HepG2 (cell line): ENCODE data around the gene RAB39A. TPM values are rescaled to one million over a fixed set of nuclear protein-coding genes. Genes with fewer than 3 reads are reported as not detected.

Experiments
- ATAC-seq: fragments of 200-7000 bp; cut with Tn5 transposase; 3 replicates; pipeline ENCODE4 v1.9.1; 2020; ENCODE audit warnings: mild to moderate bottlenecking, moderate library complexity
- BruUV-seq: library from RNA; stranded (reverse); fragments of 400-500 nt; replicated peaks from 2 replicates; lab custom pipeline; 2021; lab: Mats Ljungman, UMichigan
- CTCF ChIA-PET: fragments of 300-600 bp; formaldehyde crosslinking; extraction: SDS; loops from one replicate; lab custom pipeline; 2021; ENCODE audit warnings: low total read pairs, inconsistent platforms, low intra/inter-chr PET ratio; lab: Yijun Ruan, JAX
- POLR2A ChIA-PET: fragments of 350-600 bp; sonication (Branson Sonifier 250); formaldehyde crosslinking; loops from one replicate; lab custom pipeline; 2020; ENCODE audit warnings: antibody characterized with exemption, inconsistent platforms; lab: Yijun Ruan, JAX
- DNase-seq: peaks from one replicate; pipeline ENCODE4 v3.0.0-alpha.2; 2015; ENCODE audit warnings: low spot score
- FAIRE-seq: peaks from 3 replicates; lab custom pipeline; 2011; peaks lifted over from hg19 to GRCh38; lab: Jason Lieb, UNC
- H2AFZ ChIP-seq: one replicate; pipeline ENCODE4 v1.6.1; 2011; ENCODE audit warnings: low read length, inconsistent platforms
- H3K27ac ChIP-seq: fragments of 300-600 bp; 3 replicates; pipeline ENCODE4 v1.8.0; 2011; ENCODE audit warnings: mixed run types, mild to moderate bottlenecking, mixed read lengths, low read length, inconsistent platforms; ENCODE audit not compliant: insufficient read depth; ENCODE audit errors: extremely low read length
- H3K27me3 ChIP-seq, 2 experiments: fragments of 200-600 bp in 1 of 2; 2 replicates in 1 of 2; 3 replicates in 1 of 2; pipeline versions ENCODE4 v1.6.0 to v1.8.0; 2011; ENCODE audit warnings: low read length in 2 of 2, mild to moderate bottlenecking in 2 of 2, moderate library complexity in 2 of 2, inconsistent platforms in 1 of 2; ENCODE audit not compliant: insufficient read depth in 2 of 2, control insufficient read depth in 1 of 2
- H3K36me3 ChIP-seq, 2 experiments: fragments of 200-600 bp in 1 of 2; replicated peaks in 1 of 2; 2 replicates in 1 of 2; 3 replicates in 1 of 2; pipeline versions ENCODE4 v1.5.1 to v1.8.0; 2011; ENCODE audit warnings: low read length in 2 of 2, inconsistent platforms in 1 of 2; ENCODE audit not compliant: insufficient read depth in 2 of 2, control insufficient read depth in 1 of 2
- H3K4me1 ChIP-seq: 2 replicates; pipeline ENCODE4 v1.5.1; 2012; ENCODE audit warnings: low read length, inconsistent platforms; ENCODE audit not compliant: insufficient read depth
- H3K4me2 ChIP-seq: 2 replicates; pipeline ENCODE4 v1.6.0; 2011; ENCODE audit warnings: low read depth, low read length, inconsistent platforms
- H3K4me3 ChIP-seq, 3 experiments: fragments of 200-600 bp in 1 of 3; sonication (generic), shearing (Covaris generic) in 1 of 3; replicated peaks in 1 of 3; 2 replicates each; pipeline ENCODE4 v1.5.1; 2011 to 2016; ENCODE audit warnings: low read length in 3 of 3, inconsistent platforms in 2 of 3, low read depth in 2 of 3, mild to moderate bottlenecking in 2 of 3, control low read depth in 1 of 3, mixed read lengths in 1 of 3; ENCODE audit not compliant: insufficient read depth in 1 of 3
- H3K79me2 ChIP-seq: one replicate; pipeline ENCODE4 v1.6.1; 2011; ENCODE audit warnings: low read length, inconsistent platforms; ENCODE audit not compliant: insufficient read depth
- H3K9ac ChIP-seq: 2 replicates; pipeline ENCODE4 v1.6.0; 2011; ENCODE audit warnings: mild to moderate bottlenecking, low read depth, low read length, inconsistent platforms; ENCODE audit not compliant: insufficient read depth
- H3K9me3 ChIP-seq: 2 replicates; pipeline ENCODE4 v1.5.1; 2012; ENCODE audit warnings: mild to moderate bottlenecking, low read length
- H4K20me1 ChIP-seq: 2 replicates; pipeline ENCODE4 v1.6.0; 2011; ENCODE audit warnings: inconsistent platforms, mild to moderate bottlenecking, low read length, moderate library complexity; ENCODE audit not compliant: insufficient read depth
- ASH2L ChIP-seq: fragments of 300-600, 200-600 bp; sonication (generic); IDR thresholded peaks from 2 replicates; pipeline ENCODE4 v1.7.0; 2017; ENCODE audit warnings: low read depth, mild to moderate bottlenecking, moderate library complexity, mixed read lengths, low read length; ENCODE audit not compliant: insufficient read length
- GPN1 ChIP-seq: sonication (generic); formaldehyde crosslinking; IDR thresholded peaks from 2 replicates; pipeline ENCODE4 v1.5.1; 2020; ENCODE audit warnings: missing genetic modification reagents, borderline replicate concordance
- JUND ChIP-seq: sonication (generic); formaldehyde crosslinking; IDR thresholded peaks from 2 replicates; pipeline ENCODE4 v1.8.0; 2022; ENCODE audit warnings: mild to moderate bottlenecking, missing genetic modification reagents
- KAT7 ChIP-seq: IDR thresholded peaks from 2 replicates; pipeline ENCODE4 v1.6.1; 2018; ENCODE audit warnings: borderline replicate concordance, missing compliant biosample characterization
- RBM39 ChIP-seq: fragments of 200-400 bp; formaldehyde crosslinking; IDR thresholded peaks from one replicate; pipeline ENCODE4 v1.6.1; 2018; ENCODE audit warnings: antibody characterized with exemption, mild to moderate bottlenecking, low read depth, low read length; ENCODE audit not compliant: poor library complexity, severe bottlenecking
- SUZ12 ChIP-seq: fragments of 150-350 bp; IDR thresholded peaks from 2 replicates; pipeline ENCODE4 v1.6.1; 2014; ENCODE audit warnings: low read depth, low read length
- ZFP62 ChIP-seq: sonication (generic); formaldehyde crosslinking; IDR thresholded peaks from 2 replicates; pipeline ENCODE4 v1.4.0; 2020; ENCODE audit warnings: missing genetic modification reagents
- ZNF572 ChIP-seq: sonication (generic); formaldehyde crosslinking; IDR thresholded peaks from 2 replicates; pipeline ENCODE4 v1.5.1; 2020; ENCODE audit warnings: mild to moderate bottlenecking, missing genetic modification reagents
- ZNF605 ChIP-seq: sonication (generic); formaldehyde crosslinking; IDR thresholded peaks from 2 replicates; pipeline ENCODE4 v1.8.0; 2022; ENCODE audit warnings: mild to moderate bottlenecking, missing genetic modification reagents
- ZNF792 ChIP-seq: IDR thresholded peaks from 2 replicates; pipeline ENCODE4 v1.6.1; 2016
- WGBS: methylation state at CpG from one replicate; pipeline ENCODE4 v1.1.6; 2017; ENCODE audit warnings: low lambda C conversion rate; 5-methylcytosine and 5-hydroxymethylcytosine counted together
- in situ Hi-C: cut with HindIII; loops from 2 replicates; pipeline ENCODE4 v1.10.0; 2017; ENCODE audit warnings: low pct_unique_long_range_greater_than_20kb; ENCODE audit not compliant: extremely low pct_ligation_motif_present
- intact Hi-C: fragments of 100-400 bp; cut with micrococcal nuclease; formaldehyde crosslinking; loops from one replicate; pipeline ENCODE4 v1.10.0; 2022; ENCODE audit not compliant: unreplicated experiment
- polyA plus RNA-seq, 8 experiments: library from polyadenylated mRNA; depleted of rRNA in 3 of 8; stranded (reverse) in 7 of 8; unstranded in 1 of 8; fragments of >200 nt; fragmentation: Illumina TruSeq in 4 of 8; extraction: Trizol in 4 of 8; gene quantifications; 2 replicates each; pipeline versions ENCODE4 v1.2.1 to v1.2.3, GENCODE V29; 2011 to 2016; ENCODE audit warnings: low read depth in 4 of 8, missing spikeins in 1 of 8, mixed read lengths in 1 of 8; ENCODE audit not compliant: insufficient read depth in 1 of 8
- total RNA-seq, 5 experiments: library from RNA; depleted of rRNA; stranded (reverse); fragments of >200 nt; fragmentation: Illumina TruSeq; extraction: Trizol; gene quantifications; 2 replicates each; pipeline ENCODE4 v1.2.3, GENCODE V29; 2016; ENCODE audit warnings: low read depth in 1 of 5
- TF ChIP-seq, protein P1 (sequence below): sonication (generic); formaldehyde crosslinking; IDR thresholded peaks from 2 replicates; pipeline ENCODE4 v1.5.0; 2020; ENCODE audit warnings: missing genetic modification reagents
- TF ChIP-seq, protein P2 (sequence below), 2 experiments: sonication (generic) in 1 of 2; formaldehyde crosslinking in 1 of 2; IDR thresholded peaks; 2 replicates each; pipeline versions ENCODE4 v1.6.1 to v1.9.0; 2014 to 2022; ENCODE audit warnings: antibody characterized with exemption in 1 of 2, borderline replicate concordance in 1 of 2, inconsistent platforms in 1 of 2, low read depth in 1 of 2, missing genetic modification reagents in 1 of 2
- TF ChIP-seq, protein P3 (sequence below): sonication (generic); formaldehyde crosslinking; conservative IDR thresholded peaks from 2 replicates; pipeline ENCODE4 v1.8.0; 2022; ENCODE audit warnings: missing genetic modification reagents

RAB39A gene
- total and polyA plus RNA-seq, 2 of the 13 experiments (the other 11 are each of a cell fraction or from before 2014, with no cell fraction given) = not detected

DNA sequence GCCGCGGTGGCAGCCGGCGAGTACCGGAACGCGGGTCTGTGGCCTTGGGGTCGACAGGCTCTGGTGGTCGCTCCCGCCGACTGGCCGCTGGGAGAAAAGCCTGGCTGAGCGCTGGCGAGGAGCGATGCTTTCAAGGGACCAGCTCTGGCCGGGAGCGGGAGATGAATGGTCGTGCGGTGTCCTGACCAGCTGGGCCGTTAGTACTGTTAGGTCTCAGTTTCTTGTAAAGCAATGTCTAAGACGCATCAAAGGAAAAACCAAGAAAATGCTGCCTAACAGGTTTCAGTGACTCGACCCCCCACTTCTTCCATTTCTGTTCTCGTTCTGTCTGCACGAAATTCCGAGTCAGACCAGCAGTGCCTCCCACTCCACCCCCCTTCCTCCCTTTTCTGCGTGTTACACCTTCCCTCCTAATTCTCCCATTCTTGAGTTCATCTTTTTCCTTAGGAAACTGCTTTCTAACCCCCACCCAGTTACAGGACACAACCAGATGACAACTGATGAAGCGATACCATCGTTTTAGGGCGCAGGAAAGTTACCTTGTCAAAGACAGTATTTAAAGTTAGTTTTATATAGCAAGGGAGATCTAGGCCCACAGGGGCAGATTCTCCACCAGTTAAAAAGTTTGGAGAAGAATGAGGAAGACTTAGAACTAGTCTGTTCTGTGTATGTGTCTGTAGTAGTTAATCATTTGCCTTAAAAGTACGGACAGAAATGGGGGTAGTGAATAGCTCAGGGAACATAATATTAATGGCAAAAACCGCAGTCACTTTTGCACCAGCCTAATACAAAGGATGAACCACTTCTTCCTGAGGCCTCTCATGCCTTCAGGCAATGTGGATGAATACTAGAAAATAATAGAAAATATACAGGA is 81.5 kb downstream of the RAB39A start:
- no peaks in the 10 kb centered on the region for H3K27me3 ChIP-seq
- under 1% methylated on average over 17 of the region's 31 CpGs for WGBS
- H3K4me3 ChIP-seq = peak overlapping the region; percentile 87 to 99 (median 97)
- peak overlapping the region; percentile 70 for H3K4me2 ChIP-seq
- ATAC-seq (peak; percentile 42), DNase-seq (peak; percentile 16), FAIRE-seq (peak; percentile 55)
- H3K9me3 ChIP-seq = no peaks in the 10 kb centered on the region
- no peak overlapping the region for H2AFZ ChIP-seq
- BruUV-seq = TSS peak; percentile 61
- in situ Hi-C loops = loop anchor here (10.0 kb wide), 1 partner anchor 645 kb away; no protein-coding TSS in a partner anchor
- H3K4me1 ChIP-seq = peaks cover 40% of the 10 kb centered on the region
- peaks cover 12% of the 10 kb centered on the region for H4K20me1 ChIP-seq
- intact Hi-C loops = loop anchor here (10.0 kb wide), 1 partner anchor 115 kb away; the partner anchor contains the start of gene ACAT1
- POLR2A ChIA-PET = interaction anchor here (0.7 to 1.7 kb wide), 6 partner anchors 9 to 655 kb away, joined by 3 to 11 read pairs (median 8); partner anchors contain the start of genes ATM, DDX10 and NPAT
- CTCF ChIA-PET = interaction anchor here (0.8 kb wide), 1 partner anchor 56 kb away, joined by 3 read pairs; no protein-coding TSS in a partner anchor
- peak overlapping the region; percentile 100 for H3K9ac ChIP-seq
- H3K36me3 ChIP-seq = peaks cover 2 to 4% of the 10 kb centered on the region in 2 experiments; a peak in 2 of 5 replicates
- peaks cover 59% of the 10 kb centered on the region for H3K79me2 ChIP-seq
- H3K27ac ChIP-seq = peak overlapping the region; percentile 99
- TF ChIP-seq, protein P1, sequence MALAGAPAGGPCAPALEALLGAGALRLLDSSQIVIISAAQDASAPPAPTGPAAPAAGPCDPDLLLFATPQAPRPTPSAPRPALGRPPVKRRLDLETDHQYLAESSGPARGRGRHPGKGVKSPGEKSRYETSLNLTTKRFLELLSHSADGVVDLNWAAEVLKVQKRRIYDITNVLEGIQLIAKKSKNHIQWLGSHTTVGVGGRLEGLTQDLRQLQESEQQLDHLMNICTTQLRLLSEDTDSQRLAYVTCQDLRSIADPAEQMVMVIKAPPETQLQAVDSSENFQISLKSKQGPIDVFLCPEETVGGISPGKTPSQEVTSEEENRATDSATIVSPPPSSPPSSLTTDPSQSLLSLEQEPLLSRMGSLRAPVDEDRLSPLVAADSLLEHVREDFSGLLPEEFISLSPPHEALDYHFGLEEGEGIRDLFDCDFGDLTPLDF (CRISPR knock-in tag) = no peak
- TF ChIP-seq, protein P2, sequence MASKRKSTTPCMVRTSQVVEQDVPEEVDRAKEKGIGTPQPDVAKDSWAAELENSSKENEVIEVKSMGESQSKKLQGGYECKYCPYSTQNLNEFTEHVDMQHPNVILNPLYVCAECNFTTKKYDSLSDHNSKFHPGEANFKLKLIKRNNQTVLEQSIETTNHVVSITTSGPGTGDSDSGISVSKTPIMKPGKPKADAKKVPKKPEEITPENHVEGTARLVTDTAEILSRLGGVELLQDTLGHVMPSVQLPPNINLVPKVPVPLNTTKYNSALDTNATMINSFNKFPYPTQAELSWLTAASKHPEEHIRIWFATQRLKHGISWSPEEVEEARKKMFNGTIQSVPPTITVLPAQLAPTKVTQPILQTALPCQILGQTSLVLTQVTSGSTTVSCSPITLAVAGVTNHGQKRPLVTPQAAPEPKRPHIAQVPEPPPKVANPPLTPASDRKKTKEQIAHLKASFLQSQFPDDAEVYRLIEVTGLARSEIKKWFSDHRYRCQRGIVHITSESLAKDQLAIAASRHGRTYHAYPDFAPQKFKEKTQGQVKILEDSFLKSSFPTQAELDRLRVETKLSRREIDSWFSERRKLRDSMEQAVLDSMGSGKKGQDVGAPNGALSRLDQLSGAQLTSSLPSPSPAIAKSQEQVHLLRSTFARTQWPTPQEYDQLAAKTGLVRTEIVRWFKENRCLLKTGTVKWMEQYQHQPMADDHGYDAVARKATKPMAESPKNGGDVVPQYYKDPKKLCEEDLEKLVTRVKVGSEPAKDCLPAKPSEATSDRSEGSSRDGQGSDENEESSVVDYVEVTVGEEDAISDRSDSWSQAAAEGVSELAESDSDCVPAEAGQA (IDR thresholded peaks at IDR 0.05; ENCODE audit: low read depth) = no peak
- TF ChIP-seq, protein P2 (CRISPR knock-in tag; IDR thresholded peaks at IDR 0.05; ENCODE audit: borderline replicate concordance) = 0 out of 2 replicates have a peak, but pooled peaks have one; percentile 3
- TF ChIP-seq, protein P3, sequence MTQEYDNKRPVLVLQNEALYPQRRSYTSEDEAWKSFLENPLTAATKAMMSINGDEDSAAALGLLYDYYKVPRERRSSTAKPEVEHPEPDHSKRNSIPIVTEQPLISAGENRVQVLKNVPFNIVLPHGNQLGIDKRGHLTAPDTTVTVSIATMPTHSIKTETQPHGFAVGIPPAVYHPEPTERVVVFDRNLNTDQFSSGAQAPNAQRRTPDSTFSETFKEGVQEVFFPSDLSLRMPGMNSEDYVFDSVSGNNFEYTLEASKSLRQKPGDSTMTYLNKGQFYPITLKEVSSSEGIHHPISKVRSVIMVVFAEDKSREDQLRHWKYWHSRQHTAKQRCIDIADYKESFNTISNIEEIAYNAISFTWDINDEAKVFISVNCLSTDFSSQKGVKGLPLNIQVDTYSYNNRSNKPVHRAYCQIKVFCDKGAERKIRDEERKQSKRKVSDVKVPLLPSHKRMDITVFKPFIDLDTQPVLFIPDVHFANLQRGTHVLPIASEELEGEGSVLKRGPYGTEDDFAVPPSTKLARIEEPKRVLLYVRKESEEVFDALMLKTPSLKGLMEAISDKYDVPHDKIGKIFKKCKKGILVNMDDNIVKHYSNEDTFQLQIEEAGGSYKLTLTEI (CRISPR knock-in tag) = no peak
- no peak for TF ChIP-seq SUZ12
- peak; percentile 40 for TF ChIP-seq ASH2L
- TF ChIP-seq ZNF605 (CRISPR knock-in tag) = 0 out of 2 replicates have a peak, but pooled peaks have one; percentile 10
- TF ChIP-seq ZNF792 = no peak
- TF ChIP-seq RBM39 = no peak
- no peak; the same call in 1 of the 2 replicates for TF ChIP-seq KAT7 (CRISPR knock-in tag)
- no peak for TF ChIP-seq ZNF572 (CRISPR knock-in tag)
- TF ChIP-seq ZFP62 = 0 out of 2 replicates have a peak, but pooled peaks have one; percentile 41
- TF ChIP-seq GPN1 (CRISPR knock-in tag) = no peak
- no peak for TF ChIP-seq JUND (CRISPR knock-in tag)
